Activated CD4-positive, alpha-beta T cell treated with anti-CD3 and anti-CD28 coated beads for 36 hours (primary cell): ENCODE results near the gene HLA-E. TPM values are rescaled to one million over a fixed set of nuclear protein-coding genes. Genes with fewer than 3 reads are reported as not detected.

Source experiments
- ATAC-seq: fragments of 200-7000 bp; cut with Tn5 transposase; one replicate; pipeline ENCODE4 v1.10.0; 2021; ENCODE audit warnings: mild to moderate bottlenecking, moderate library complexity
- CTCF ChIA-PET: fragments of 350-600 bp; sonication (Branson Sonifier 250); formaldehyde crosslinking; loops from one replicate; lab custom pipeline; 2021; ENCODE audit warnings: antibody characterized with exemption; lab: Charles Lee
- POLR2A ChIA-PET: fragments of 350-600 bp; sonication (Branson Sonifier 250); formaldehyde crosslinking; loops from one replicate; lab custom pipeline; 2021; ENCODE audit warnings: antibody characterized with exemption, inconsistent platforms; lab: Charles Lee
- DNase-seq: peaks from one replicate; pipeline ENCODE4 v3.0.0-alpha.2; 2020
- H3K27ac Mint-ChIP-seq: one replicate; pipeline ENCODE4 v1.8.0; 2021; ENCODE audit warnings: mixed read lengths
- H3K27me3 Mint-ChIP-seq: one replicate; pipeline ENCODE4 v1.8.0; 2021; ENCODE audit warnings: mixed read lengths
- H3K36me3 Mint-ChIP-seq: one replicate; pipeline ENCODE4 v1.8.0; 2021; ENCODE audit warnings: low read depth, mixed read lengths
- H3K4me1 Mint-ChIP-seq: one replicate; pipeline ENCODE4 v1.8.0; 2021; ENCODE audit warnings: mixed read lengths
- H3K4me3 Mint-ChIP-seq: one replicate; pipeline ENCODE4 v1.8.0; 2021; ENCODE audit warnings: mild to moderate bottlenecking, moderate library complexity, mixed read lengths
- H3K9me3 Mint-ChIP-seq: one replicate; pipeline ENCODE4 v1.8.0; 2021; ENCODE audit warnings: low read depth, mixed read lengths
- intact Hi-C, 2 experiments: fragments of 100-400 bp; cut with DNase I in 1 of 2; cut with micrococcal nuclease in 1 of 2; formaldehyde crosslinking; loops; one replicate each; pipeline versions ENCODE4 v1.14.2 to v1.15.1; 2022 to 2024; cut with DNase I, micrococcal nuclease
- total RNA-seq, 2 experiments: library from RNA; stranded (reverse); gene quantifications; one replicate each; pipeline ENCODE4 v1.2.3, GENCODE V29; 2021

HLA-E gene
- total RNA-seq, 2 experiments from 2014 or later: 451 to 502 TPM

DNA sequence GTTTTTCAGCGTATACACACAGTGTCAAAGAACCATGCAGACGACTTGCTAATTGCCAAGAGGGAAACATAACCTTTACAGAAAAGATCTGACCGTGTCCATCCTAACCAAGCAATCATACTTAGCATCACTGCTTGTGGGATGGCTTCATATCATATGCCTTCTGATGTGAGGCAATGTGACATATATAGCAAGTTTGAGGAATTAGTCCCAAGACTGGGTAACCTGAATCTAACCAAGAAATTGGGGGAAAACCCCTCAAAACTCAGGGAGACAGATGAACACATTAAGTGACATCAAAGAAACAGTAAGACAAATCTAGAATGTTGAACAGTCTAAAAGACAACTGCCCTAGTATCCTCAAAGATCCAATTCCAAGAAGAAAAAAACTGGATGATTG is 48.6 kb downstream of the HLA-E start:
- Mint-ChIP-seq H3K9me3 (no peaks in the 10 kb centered on the region), H3K27me3 (no peaks in the 10 kb centered on the region), H3K36me3 (no peaks in the 10 kb centered on the region), H3K4me1 (peaks cover 35% of the 10 kb centered on the region), H3K4me3 (no peak overlapping the region), H3K27ac (no peak overlapping the region)
- DNase-seq (no peak), ATAC-seq (no peak)
- CTCF ChIA-PET: interaction anchor here (1.6 to 15.2 kb wide), 4 partner anchors 27 to 55 kb away, joined by 6 to 386 read pairs (median 120); no protein-coding TSS in a partner anchor
- POLR2A ChIA-PET: no interaction called here
- intact Hi-C loops: loop anchor here in 1 of 2 experiments (1.0 kb wide), 1 partner anchor 10 kb away; no protein-coding TSS in a partner anchor

DNA sequence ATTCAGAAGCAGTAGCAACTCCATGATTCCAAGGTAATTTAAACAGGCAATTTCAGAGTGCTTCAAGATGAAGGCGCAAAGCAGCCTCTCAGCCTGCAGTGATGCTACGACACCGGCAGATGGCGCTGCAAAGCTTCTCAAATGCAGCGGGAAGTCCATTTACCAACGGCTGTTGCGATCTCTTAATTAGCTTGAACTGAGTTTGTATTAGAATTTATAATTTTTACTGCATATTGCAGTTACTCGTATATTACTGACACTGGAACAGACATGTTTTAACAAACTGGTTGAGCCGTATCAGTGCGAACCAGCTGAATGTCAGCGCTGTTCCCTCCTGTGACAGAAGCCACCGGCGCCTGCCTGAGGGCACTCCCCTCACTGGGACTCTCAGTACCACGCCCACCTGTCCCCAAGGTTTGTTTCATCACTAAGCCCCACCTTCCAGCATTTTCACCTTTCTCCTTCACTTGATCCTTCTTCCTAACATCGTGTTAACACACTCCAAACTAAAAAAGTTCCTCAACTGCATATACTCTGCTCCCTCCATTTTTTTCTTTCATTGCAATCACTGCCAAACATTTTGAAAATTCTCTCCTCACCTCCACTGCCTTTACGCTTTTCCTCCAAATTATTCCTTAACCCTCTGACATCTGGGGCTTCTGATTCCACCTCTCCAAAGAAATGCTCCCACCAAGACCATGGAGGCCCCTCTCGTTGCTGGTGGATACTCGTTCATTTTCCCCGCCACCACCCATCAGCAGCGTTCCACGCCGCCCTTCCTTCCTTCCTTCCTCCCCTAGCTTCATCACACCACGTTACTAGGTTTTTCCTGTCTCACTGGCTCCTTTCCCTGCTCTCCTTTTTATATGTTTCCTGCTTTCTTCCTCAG is 52.5 kb downstream of the HLA-E start:
- DNase-seq: peak; percentile 90
- no peaks in the 10 kb centered on the region for H3K27me3 Mint-ChIP-seq
- intact Hi-C loops: loop anchor here (1.0 to 2.0 kb wide), 3 partner anchors 25 to 545 kb away; no protein-coding TSS in a partner anchor
- peak overlapping the region; percentile 79 for H3K27ac Mint-ChIP-seq
- POLR2A ChIA-PET: interaction anchor here (0.6 to 2.0 kb wide), 9 partner anchors 9 to 74 kb away, joined by 4 to 8 read pairs (median 7); no protein-coding TSS in a partner anchor
- CTCF ChIA-PET: interaction anchor here (0.6 to 15.2 kb wide), 36 partner anchors 11 to 627 kb away, joined by 3 to 386 read pairs (median 6); partner anchors contain the start of genes ABCF1, GNL1 and PRR3
- peaks cover 13% of the 10 kb centered on the region for H3K36me3 Mint-ChIP-seq
- ATAC-seq: peak; percentile 76
- H3K4me3 Mint-ChIP-seq: peak overlapping the region; percentile 59
- H3K9me3 Mint-ChIP-seq: no peaks in the 10 kb centered on the region
- peaks cover 40% of the 10 kb centered on the region for H3K4me1 Mint-ChIP-seq

DNA sequence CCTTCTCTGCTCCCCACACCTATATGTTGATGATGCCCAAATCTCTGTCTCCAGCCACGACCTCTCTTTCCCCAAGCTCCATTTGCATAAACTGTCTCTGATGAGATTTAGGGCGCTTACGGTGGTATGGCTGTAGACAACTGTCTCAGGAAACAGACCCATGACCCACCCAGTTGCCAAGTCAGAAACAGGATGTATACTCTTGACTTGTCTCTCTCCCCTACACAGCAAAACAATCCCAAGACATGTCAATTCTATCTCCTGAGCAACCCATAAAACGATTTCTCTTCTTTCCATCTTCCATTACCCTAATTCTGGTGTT is 53.1 kb downstream of the HLA-E start:
- Mint-ChIP-seq H3K27me3 (no peaks in the 10 kb centered on the region), H3K4me3 (peak overlapping the region; percentile 59), H3K27ac (peak overlapping the region; percentile 79), H3K36me3 (peaks cover 13% of the 10 kb centered on the region), H3K9me3 (no peaks in the 10 kb centered on the region), H3K4me1 (peaks cover 40% of the 10 kb centered on the region)
- intact Hi-C loops: loop anchor here in 1 of 2 experiments (2.0 kb wide), 1 partner anchor 54 kb away; no protein-coding TSS in a partner anchor
- DNase-seq (no peak), ATAC-seq (peak; percentile 42)
- ChIA-PET POLR2A (interaction anchor here (0.8 to 2.0 kb wide), 7 partner anchors 9 to 60 kb away, joined by 5 to 8 read pairs (median 7); no protein-coding TSS in a partner anchor), CTCF (interaction anchor here (0.6 to 15.2 kb wide), 22 partner anchors 8 to 627 kb away, joined by 3 to 386 read pairs (median 12); partner anchors contain the start of genes ABCF1, GNL1 and PRR3)

DNA sequence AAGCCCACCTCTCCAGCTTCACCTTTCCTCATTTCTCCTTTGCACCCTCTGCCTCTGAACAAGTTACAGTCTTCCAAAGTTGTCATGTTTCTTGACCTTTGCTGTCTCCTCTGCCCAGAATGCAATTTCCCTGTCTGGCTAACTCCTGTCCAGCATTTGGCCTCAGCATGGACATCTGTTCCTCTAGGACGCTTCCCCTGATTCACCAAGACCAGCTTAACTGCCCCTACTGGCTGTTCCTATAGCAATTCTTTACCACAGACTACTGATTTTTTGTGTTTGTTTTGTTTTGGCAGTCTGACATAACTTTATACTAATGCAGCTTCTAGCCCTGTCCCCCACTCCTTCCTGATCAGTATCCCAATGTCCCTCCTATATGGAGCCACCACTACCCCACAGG is 53.6 kb downstream of the HLA-E start:
- ChIA-PET CTCF (interaction anchor here (0.6 to 15.2 kb wide), 21 partner anchors 8 to 340 kb away, joined by 3 to 386 read pairs (median 14); partner anchors contain the start of genes ABCF1, GNL1 and PRR3), POLR2A (interaction anchor here (1.3 to 2.0 kb wide), 4 partner anchors 12 to 61 kb away, joined by 5 to 8 read pairs (median 7); partner anchors contain the start of gene PRR3)
- Mint-ChIP-seq H3K4me1 (peaks cover 36% of the 10 kb centered on the region), H3K36me3 (peaks cover 13% of the 10 kb centered on the region), H3K4me3 (peak overlapping the region; percentile 59), H3K27ac (peak overlapping the region; percentile 79), H3K27me3 (no peaks in the 10 kb centered on the region), H3K9me3 (no peaks in the 10 kb centered on the region)
- intact Hi-C loops: loop anchor here in 1 of 2 experiments (2.0 kb wide), 1 partner anchor 54 kb away; no protein-coding TSS in a partner anchor
- no peak for DNase-seq
- no peak for ATAC-seq

Other genes with a start within 250 kb of the HLA-E start
- 10 to 100 TPM; 16.5 to 17.5 TPM for gene TRIM39, start 162.6 kb upstream of the HLA-E start, total RNA-seq
- 10 to 100 TPM; 32.6 to 38.1 TPM for gene RPP21, start 144.4 kb upstream of the HLA-E start, total RNA-seq
- 100 to 1,000 TPM in 1 of 2 experiments, 10 to 100 TPM in 1; 91.3 to 104 TPM for gene GNL1, start 67.0 kb downstream of the HLA-E start, total RNA-seq
- gene PRR3, start 67.8 kb downstream of the HLA-E start, total RNA-seq: 10 to 100 TPM; 29.4 to 45.8 TPM
- gene ABCF1, start 81.9 kb downstream of the HLA-E start, total RNA-seq: 100 to 1,000 TPM in 1 of 2 experiments, 10 to 100 TPM in 1; 100.0 to 105 TPM
- 10 to 100 TPM; 75.6 to 100.0 TPM for gene PPP1R10, start 127.7 kb downstream of the HLA-E start, total RNA-seq
- 100 to 1,000 TPM; 111 to 114 TPM for gene MRPS18B, start 128.3 kb downstream of the HLA-E start, total RNA-seq
- 1 to 10 TPM; 7.1 to 9.2 TPM for gene ATAT1, start 137.4 kb downstream of the HLA-E start, total RNA-seq
- gene C6orf136, start 157.6 kb downstream of the HLA-E start, total RNA-seq: 10 to 100 TPM; 26.5 to 30.8 TPM
- 10 to 100 TPM; 34.5 to 36.7 TPM for gene DHX16, start 183.5 kb downstream of the HLA-E start, total RNA-seq
- 100 to 1,000 TPM; 145 to 186 TPM for gene PPP1R18, start 197.1 kb downstream of the HLA-E start, total RNA-seq
- gene NRM, start 201.5 kb downstream of the HLA-E start, total RNA-seq: 10 to 100 TPM; 25.8 to 36.4 TPM
- gene MDC1, start 227.8 kb downstream of the HLA-E start, total RNA-seq: 100 to 1,000 TPM in 1 of 2 experiments, 10 to 100 TPM in 1; 92.0 to 101 TPM
- 1,000 to 10,000 TPM; 1,569 to 1,746 TPM for gene TUBB, start 230.8 kb downstream of the HLA-E start, total RNA-seq